Measurements from ENCODE around the gene HJV. TPM values are rescaled to one million over a fixed set of nuclear protein-coding genes. Genes with fewer than 3 reads are reported as not detected.

HJV gene
- total and polyA plus RNA-seq, 2 experiments from 2014 or later = 3.0 to 5.7 TPM

DNA sequence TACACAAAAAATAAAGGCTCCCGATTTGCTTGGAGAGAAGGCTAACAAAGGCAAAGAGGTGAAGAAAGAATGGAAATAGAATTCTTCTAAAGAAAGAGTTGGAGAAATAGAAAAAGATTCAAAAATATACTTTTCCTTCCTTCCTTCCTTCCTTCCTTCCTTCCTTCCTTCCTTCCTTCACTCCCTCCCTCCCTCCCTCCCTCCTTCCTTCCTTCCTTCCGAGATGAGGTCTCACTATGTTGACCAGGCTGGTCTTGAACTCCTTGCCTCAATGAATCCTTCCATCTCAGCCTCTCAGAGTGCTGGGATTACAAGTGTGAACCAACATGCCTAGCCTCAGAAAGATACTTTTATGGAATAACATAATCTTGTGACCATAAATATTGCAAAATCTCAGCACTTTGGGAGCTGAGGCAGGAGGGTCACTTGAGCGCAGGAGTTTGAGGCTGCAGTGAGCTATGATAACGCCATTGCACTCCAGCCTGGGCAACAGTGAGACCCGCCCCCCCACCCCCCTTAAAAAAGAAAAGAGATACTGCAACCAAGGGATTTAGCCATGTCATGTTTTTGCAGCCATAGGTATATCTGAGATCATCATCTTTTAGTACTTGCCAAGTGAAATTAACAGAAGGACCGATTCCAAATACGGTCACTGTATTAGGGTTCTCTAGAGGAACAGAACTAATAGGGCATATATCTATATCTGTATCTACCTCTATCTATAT, 1.0 kb upstream of the HJV start:
- Histone ChIP-seq H3K4me3 (no peak overlapping the region), H3K9me2 (replicated peaks; ENCODE audit: insufficient read depth) (no peaks in the 10 kb centered on the region), H4K20me1 (ENCODE audit: insufficient read depth, poor library complexity, severe bottlenecking) (no peaks in the 10 kb centered on the region), H2AFZ (no peak overlapping the region), H3K27me3 (peaks cover 49% of the 10 kb centered on the region), H3K4me2 (no peak overlapping the region), H3K79me2 (no peaks in the 10 kb centered on the region), H3K9me3 (ENCODE audit: low read depth) (no peaks in the 10 kb centered on the region), H3K27ac (no peak overlapping the region), H3K36me3 (replicated peaks; ENCODE audit: insufficient read depth, low read depth) (no peaks in the 10 kb centered on the region), H3K4me1 (ENCODE audit: insufficient read depth) (no peaks in the 10 kb centered on the region)
- no peak for DNase-seq (ENCODE audit: low spot score)
- no peak for TF ChIP-seq EZH2phosphoT487 (IDR thresholded peaks at IDR 0.05; ENCODE audit: low read depth, severe bottlenecking, unreplicated experiment)
- TF ChIP-seq CTCF (IDR thresholded peaks at IDR 0.05; ENCODE audit: poor library complexity) = no peak
- no peak for TF ChIP-seq EZH2 (IDR thresholded peaks at IDR 0.05; ENCODE audit: borderline replicate concordance)
- WGBS (ENCODE audit: low lambda C conversion rate, missing lambda C conversion rate) = 83% methylated on average over 7 of the region's 7 CpGs

GRCh38 chr1:146021050-146021445, 487 bp downstream of the HJV start:
- H3K36me3 ChIP-seq (replicated peaks; ENCODE audit: insufficient read depth, low read depth) = no peaks in the 10 kb centered on the region
- no peaks in the 10 kb centered on the region for H3K79me2 ChIP-seq
- DNase-seq (ENCODE audit: low spot score) = no peak
- 71% methylated on average over 1 of the region's 1 CpG for WGBS (ENCODE audit: low lambda C conversion rate, missing lambda C conversion rate)
- H2AFZ ChIP-seq = no peak overlapping the region
- TF ChIP-seq EZH2 (IDR thresholded peaks at IDR 0.05; ENCODE audit: borderline replicate concordance) = no peak
- TF ChIP-seq CTCF (IDR thresholded peaks at IDR 0.05; ENCODE audit: poor library complexity) = no peak
- TF ChIP-seq EZH2phosphoT487 (IDR thresholded peaks at IDR 0.05; ENCODE audit: low read depth, severe bottlenecking, unreplicated experiment) = no peak
- no peaks in the 10 kb centered on the region for H3K9me3 ChIP-seq (ENCODE audit: low read depth)
- no peaks in the 10 kb centered on the region for H3K9me2 ChIP-seq (replicated peaks; ENCODE audit: insufficient read depth)
- no peak overlapping the region for H3K4me2 ChIP-seq
- no peaks in the 10 kb centered on the region for H3K4me1 ChIP-seq (ENCODE audit: insufficient read depth)
- H3K27me3 ChIP-seq = peaks cover 64% of the 10 kb centered on the region
- no peaks in the 10 kb centered on the region for H4K20me1 ChIP-seq (ENCODE audit: insufficient read depth, poor library complexity, severe bottlenecking)
- H3K4me3 ChIP-seq = no peak overlapping the region
- no peak overlapping the region for H3K27ac ChIP-seq

DNA sequence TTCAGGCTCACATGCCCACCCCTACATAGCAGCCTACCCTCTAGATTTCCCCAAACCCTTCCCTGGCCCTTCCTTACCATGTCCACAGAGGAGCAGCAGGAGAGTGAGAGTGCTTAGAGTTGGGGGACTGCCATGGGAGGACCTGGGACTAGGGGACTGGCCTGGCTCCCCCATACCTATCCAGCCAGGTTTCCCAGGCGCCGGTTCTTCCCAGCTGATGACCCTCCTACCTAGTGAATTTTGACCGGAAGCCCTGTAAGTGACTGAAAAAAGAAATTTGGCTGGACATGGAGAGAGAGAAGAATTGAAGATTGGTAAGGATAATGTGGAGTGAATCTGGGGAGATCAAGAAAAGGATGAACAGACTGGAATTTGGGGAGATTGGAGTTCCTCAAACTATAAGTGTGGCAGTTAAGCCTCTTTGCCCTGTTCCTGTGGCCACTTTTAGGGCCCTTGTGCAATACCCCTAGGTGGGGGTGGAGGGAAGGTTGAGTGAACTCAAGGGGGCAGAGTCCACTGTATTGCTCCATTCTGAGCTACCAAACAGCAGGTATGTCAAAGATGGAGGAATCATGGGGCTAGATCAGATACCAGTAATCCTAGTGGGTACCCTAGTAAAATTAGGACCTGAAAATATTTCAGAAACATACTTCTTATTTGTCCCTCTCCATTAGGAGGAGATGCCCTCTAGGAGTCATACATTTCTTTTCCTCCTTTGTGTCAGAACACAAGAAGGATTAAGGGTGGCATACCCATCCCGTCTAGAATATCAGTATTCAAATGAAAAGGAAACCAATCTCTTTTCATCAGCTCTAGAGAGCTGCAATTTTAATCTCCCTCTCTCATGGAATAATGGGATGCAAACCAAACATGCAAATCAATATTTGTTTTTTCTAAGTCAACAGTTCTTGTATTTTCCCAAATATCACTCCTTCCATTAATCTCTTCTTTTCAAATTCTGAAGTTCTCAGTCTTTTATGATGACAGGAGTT, 1.2 kb downstream of the HJV start:
- no peaks in the 10 kb centered on the region for H3K9me2 ChIP-seq (replicated peaks; ENCODE audit: insufficient read depth)
- H3K4me2 ChIP-seq = no peak overlapping the region
- H3K79me2 ChIP-seq = no peaks in the 10 kb centered on the region
- peaks cover 67% of the 10 kb centered on the region for H3K27me3 ChIP-seq
- no peaks in the 10 kb centered on the region for H3K9me3 ChIP-seq (ENCODE audit: low read depth)
- WGBS (ENCODE audit: low lambda C conversion rate, missing lambda C conversion rate) = 94% methylated on average over 4 of the region's 4 CpGs
- H3K4me3 ChIP-seq = no peak overlapping the region
- no peaks in the 10 kb centered on the region for H3K36me3 ChIP-seq (replicated peaks; ENCODE audit: insufficient read depth, low read depth)
- no peaks in the 10 kb centered on the region for H4K20me1 ChIP-seq (ENCODE audit: insufficient read depth, poor library complexity, severe bottlenecking)
- H3K27ac ChIP-seq = no peak overlapping the region
- peak; percentile 38 for DNase-seq (ENCODE audit: low spot score)
- TF ChIP-seq CTCF (IDR thresholded peaks at IDR 0.05; ENCODE audit: poor library complexity) = no peak
- no peaks in the 10 kb centered on the region for H3K4me1 ChIP-seq (ENCODE audit: insufficient read depth)
- H2AFZ ChIP-seq = no peak overlapping the region

All from hepatocyte (in vitro differentiated cells).